ENCODE data around the gene MRPL17.

Gene MRPL17

GRCh38 chr11:6640036-6640984 lies 42.8 kb downstream of the MRPL17 start:
- no peak overlapping the region for H3K4me3 ChIP-seq (ENCODE audit: low read depth, low read length)
- no peak for TF ChIP-seq CTCF (IDR thresholded peaks at IDR 0.05; ENCODE audit: low read depth, low read length)

GRCh38 chr11:6638429-6638828 lies 44.7 kb downstream of the MRPL17 start:
- H3K4me3 ChIP-seq (ENCODE audit: low read depth, low read length), result no peak overlapping the region
- TF ChIP-seq CTCF (IDR thresholded peaks at IDR 0.05; ENCODE audit: low read depth, low read length), result no peak

GRCh38 chr11:6637871-6638270 lies 45.3 kb downstream of the MRPL17 start:
- TF ChIP-seq CTCF (IDR thresholded peaks at IDR 0.05; ENCODE audit: low read depth, low read length), result no peak
- no peak overlapping the region for H3K4me3 ChIP-seq (ENCODE audit: low read depth, low read length)

- TF ChIP-seq CTCF (IDR thresholded peaks at IDR 0.05; ENCODE audit: low read depth, low read length), result no peak
- H3K4me3 ChIP-seq (ENCODE audit: low read depth, low read length), result no peak overlapping the region
Measured at GRCh38 chr11:6636480-6636879, 46.7 kb downstream of the MRPL17 start.

DNA sequence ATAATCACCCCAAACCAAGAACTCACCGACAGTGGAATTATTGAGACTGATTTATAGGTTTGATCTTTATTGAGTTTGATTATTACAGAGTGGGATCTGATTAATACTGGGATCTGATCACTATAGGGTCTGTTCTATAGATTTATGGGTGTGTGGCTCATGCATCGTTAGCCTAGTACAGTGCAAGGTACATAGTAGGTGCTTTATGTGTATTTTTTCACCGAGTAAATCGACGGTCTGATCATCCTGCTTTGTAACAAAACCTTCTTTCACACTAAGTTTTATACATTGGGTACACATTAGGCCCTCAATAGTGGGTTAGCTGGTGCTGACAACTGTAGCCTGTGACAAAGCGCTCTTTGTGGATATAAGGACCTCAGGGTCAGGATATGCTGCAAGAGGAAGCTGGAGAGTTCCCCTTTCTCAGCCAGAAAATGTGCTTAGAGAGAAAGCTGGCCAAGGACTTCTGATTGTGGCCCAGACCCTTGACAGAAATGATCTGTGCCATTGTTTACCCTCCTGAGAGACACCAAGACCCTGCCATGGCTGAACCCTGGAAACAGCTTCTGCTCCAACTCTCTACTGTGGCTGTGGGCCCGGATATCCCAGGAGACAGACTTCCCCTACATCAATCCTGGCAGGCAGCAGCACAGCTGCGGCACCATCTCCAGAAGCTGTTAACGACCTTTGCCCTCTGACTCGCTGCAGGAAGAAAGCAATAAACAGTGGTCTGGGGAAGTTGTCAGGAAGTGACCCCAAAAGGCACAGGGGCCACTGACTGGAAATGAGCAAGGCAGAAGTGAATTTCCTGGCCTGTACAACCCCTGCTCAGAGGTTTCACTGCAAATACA lies 47.8 kb downstream of the MRPL17 start:
- no peak for TF ChIP-seq CTCF (IDR thresholded peaks at IDR 0.05; ENCODE audit: low read depth, low read length)
- no peak overlapping the region for H3K4me3 ChIP-seq (ENCODE audit: low read depth, low read length)

DNA sequence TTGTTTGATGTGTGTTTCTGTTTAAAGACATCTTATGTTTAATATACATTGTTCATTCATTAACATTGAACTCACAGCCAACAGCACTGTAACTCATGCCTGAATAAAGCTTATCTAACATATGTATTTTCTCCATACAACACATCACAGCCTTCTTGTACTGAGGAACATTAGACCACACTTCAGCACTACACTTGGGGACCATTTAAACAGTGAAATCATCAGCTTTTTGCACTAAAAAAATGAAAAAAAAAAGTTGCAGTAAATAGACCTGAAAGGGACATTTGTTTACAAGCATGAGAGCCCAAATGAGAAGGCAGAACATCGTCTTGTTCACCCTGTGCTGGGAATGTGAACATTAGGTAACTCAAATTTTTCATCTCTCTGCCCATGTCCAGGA lies 48.6 kb downstream of the MRPL17 start:
- no peak overlapping the region for H3K4me3 ChIP-seq (ENCODE audit: low read depth, low read length)
- TF ChIP-seq CTCF (IDR thresholded peaks at IDR 0.05; ENCODE audit: low read depth, low read length), result no peak

Measured in WI38 (cell line).